CD8-positive, alpha-beta memory T cell (primary cell): Measurements from ENCODE around the gene EIF1. TPM values are rescaled to one million over a fixed set of nuclear protein-coding genes. Genes with fewer than 3 reads are reported as not detected.
A peak's percentile ranks its signal among the peaks of the same experiment; 100 is the strongest.
"Not testable (repeated sequence)": the region's sequence is repeated elsewhere in the genome, so short reads cannot be mapped to it uniquely, and the experiment has no call there.

Experiments used
- CTCF ChIA-PET: fragments of 350-600 bp; sonication (Branson Sonifier 250); formaldehyde crosslinking; loops from one replicate; lab custom pipeline; 2021; ENCODE audit warnings: antibody characterized with exemption; lab: Charles Lee
- POLR2A ChIA-PET: fragments of 350-600 bp; sonication (Branson Sonifier 250); formaldehyde crosslinking; loops from one replicate; lab custom pipeline; 2021; ENCODE audit warnings: antibody characterized with exemption; lab: Charles Lee
- DNase-seq, 5 donors: peaks; one replicate each; pipeline versions ENCODE4 v3.0.0 to v3.0.0-alpha.2; 2020 to 2022; ENCODE audit warnings: mixed read lengths in 1 of 5
- H3K27ac ChIP-seq: one replicate; pipeline ENCODE4 v1.7.0; 2013; ENCODE audit warnings: low read depth, mild to moderate bottlenecking, low read length, moderate library complexity
- H3K27me3 ChIP-seq: 2 replicates; pipeline ENCODE4 v1.7.0; 2013; ENCODE audit warnings: low read length, mild to moderate bottlenecking; ENCODE audit not compliant: insufficient read depth, poor library complexity, severe bottlenecking
- H3K36me3 ChIP-seq: 2 replicates; pipeline ENCODE4 v1.7.0; 2013; ENCODE audit warnings: mild to moderate bottlenecking, low read length, moderate library complexity; ENCODE audit not compliant: insufficient read depth
- H3K4me1 ChIP-seq: 2 replicates; pipeline ENCODE4 v1.7.0; 2013; ENCODE audit warnings: mild to moderate bottlenecking, low read length, moderate library complexity; ENCODE audit not compliant: insufficient read depth
- H3K4me3 ChIP-seq: 2 replicates; pipeline ENCODE4 v1.7.0; 2013; ENCODE audit warnings: mild to moderate bottlenecking, low read length
- H3K9me3 ChIP-seq: 2 replicates; pipeline ENCODE4 v1.7.0; 2013; ENCODE audit warnings: mild to moderate bottlenecking, low read length
- H3K27ac Mint-ChIP-seq, 8 donors: one replicate each; pipeline ENCODE4 v1.8.0; 2020 to 2021; ENCODE audit warnings: mixed read lengths in 8 of 8, mild to moderate bottlenecking in 6 of 8, inconsistent platforms in 3 of 8, moderate library complexity in 3 of 8
- H3K27me3 Mint-ChIP-seq, 2 donors: one replicate each; pipeline ENCODE4 v1.8.0; 2020 to 2021; ENCODE audit warnings: mixed read lengths in 2 of 2, mild to moderate bottlenecking in 1 of 2, moderate library complexity in 1 of 2
- H3K36me3 Mint-ChIP-seq, 3 donors: one replicate each; pipeline ENCODE4 v1.8.0; 2020 to 2021; ENCODE audit warnings: mixed read lengths in 3 of 3, inconsistent platforms in 1 of 3, mild to moderate bottlenecking in 1 of 3
- H3K4me1 Mint-ChIP-seq, 3 donors: one replicate each; pipeline ENCODE4 v1.8.0; 2020 to 2021; ENCODE audit warnings: mixed read lengths in 3 of 3, inconsistent platforms in 1 of 3, mild to moderate bottlenecking in 1 of 3
- H3K4me3 Mint-ChIP-seq, 7 donors: one replicate each; pipeline ENCODE4 v1.8.0; 2020 to 2021; ENCODE audit warnings: mixed read lengths in 7 of 7, mild to moderate bottlenecking in 6 of 7, moderate library complexity in 4 of 7, inconsistent platforms in 2 of 7
- H3K9me3 Mint-ChIP-seq, 5 donors: one replicate each; pipeline ENCODE4 v1.8.0; 2020 to 2022; ENCODE audit warnings: mixed read lengths in 5 of 5, mild to moderate bottlenecking in 3 of 5, moderate library complexity in 2 of 5, inconsistent platforms in 1 of 5
- polyA plus RNA-seq: library from polyadenylated mRNA; unstranded; fragments of 300-500 nt; fragmentation: Illumina TruSeq; gene quantifications from one replicate; pipeline ENCODE4 v1.2.3, GENCODE V29; 2021
- total RNA-seq, 2 experiments: library from RNA; stranded (reverse); gene quantifications; one replicate each; pipeline ENCODE4 v1.2.3, GENCODE V29; 2021

Gene EIF1
- total and polyA plus RNA-seq, 3 experiments from 2014 or later = 1,446 to 1,526 (median 1,504) TPM

GRCh38 chr17:41665566-41666236 is 23.0 kb upstream of the EIF1 start:
- H3K27ac ChIP-seq = peak overlapping the region; percentile 86
- Mint-ChIP-seq H3K36me3 (no peaks in the 10 kb centered on the region), H3K27ac (peak overlapping the region; percentile 91 to 100 (median 99)), H3K27me3 (no peaks in the 10 kb centered on the region), H3K4me3 (peak overlapping the region; percentile 87 to 95 (median 89)), H3K4me1 (peaks cover 19 to 29% (median 26%) of the 10 kb centered on the region in 3 donors), H3K9me3 (no peaks in the 10 kb centered on the region)
- CTCF ChIA-PET = interaction anchor here (0.7 to 13.9 kb wide), 21 partner anchors 9 to 1019 kb away, joined by 3 to 311 read pairs (median 4); partner anchors contain the start of genes EIF1, KRT19 and SMARCE1
- peak; percentile 86 to 91 (median 88) for DNase-seq
- no peaks in the 10 kb centered on the region for H3K36me3 ChIP-seq
- POLR2A ChIA-PET = interaction anchor here (0.7 to 5.0 kb wide), 6 partner anchors 13 to 847 kb away, joined by 3 to 104 read pairs (median 4); partner anchors contain the start of gene EIF1
- H3K9me3 ChIP-seq = no peaks in the 10 kb centered on the region
- no peaks in the 10 kb centered on the region for H3K27me3 ChIP-seq
- peaks cover 14% of the 10 kb centered on the region for H3K4me1 ChIP-seq
- H3K4me3 ChIP-seq = peak overlapping the region; percentile 78

- peaks cover 14% of the 10 kb centered on the region for H3K4me1 ChIP-seq
- Mint-ChIP-seq H3K9me3 (no peaks in the 10 kb centered on the region), H3K4me3 (peak overlapping the region; percentile 87 to 95 (median 89)), H3K4me1 (peaks cover 19 to 29% (median 26%) of the 10 kb centered on the region in 3 donors), H3K36me3 (no peaks in the 10 kb centered on the region), H3K27me3 (no peaks in the 10 kb centered on the region), H3K27ac (peak overlapping the region; percentile 91 to 100 (median 99))
- CTCF ChIA-PET = interaction anchor here (0.7 to 13.9 kb wide), 21 partner anchors 10 to 1019 kb away, joined by 3 to 311 read pairs (median 4); partner anchors contain the start of genes EIF1, KRT19 and SMARCE1
- peak overlapping the region; percentile 78 for H3K4me3 ChIP-seq
- no peaks in the 10 kb centered on the region for H3K9me3 ChIP-seq
- POLR2A ChIA-PET = interaction anchor here (1.2 to 5.0 kb wide), 5 partner anchors 13 to 847 kb away, joined by 3 to 104 read pairs (median 4); partner anchors contain the start of gene EIF1
- no peaks in the 10 kb centered on the region for H3K27me3 ChIP-seq
- DNase-seq = peak in 4 of 5 donors; percentile 68 to 84 (median 82)
- H3K27ac ChIP-seq = peak overlapping the region; percentile 86
- no peaks in the 10 kb centered on the region for H3K36me3 ChIP-seq
Observed at GRCh38 chr17:41666237-41666641, 22.4 kb upstream of the EIF1 start.

DNA sequence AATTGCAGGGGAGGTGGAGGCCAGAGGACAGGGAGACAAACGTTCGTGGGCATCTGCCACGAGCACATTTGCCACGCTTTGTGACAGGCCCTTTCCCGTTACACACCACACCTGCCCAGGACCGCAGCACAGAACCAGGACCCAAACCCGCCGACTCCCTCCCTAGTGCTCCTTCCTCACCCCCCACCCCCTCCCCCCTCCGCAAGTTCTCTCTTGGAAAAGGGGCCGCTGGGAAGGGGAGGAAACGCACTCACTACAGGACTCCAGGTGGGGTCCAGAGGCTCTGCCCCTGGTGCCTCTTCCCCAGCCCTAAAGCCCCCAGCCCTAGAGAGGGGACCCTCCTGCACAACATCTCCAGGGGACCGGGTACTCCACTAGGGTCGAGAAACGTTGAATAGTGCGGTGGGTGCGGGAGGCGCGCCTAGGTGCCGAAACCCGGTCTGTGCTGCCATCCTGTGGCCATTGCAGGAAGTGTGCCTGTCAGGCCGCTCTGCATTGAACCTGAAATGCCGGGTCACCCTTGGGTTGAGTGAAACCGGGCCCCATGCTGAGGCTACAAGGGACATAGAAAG is 21.9 kb upstream of the EIF1 start:
- H3K9me3 ChIP-seq = no peaks in the 10 kb centered on the region
- peak overlapping the region; percentile 86 for H3K27ac ChIP-seq
- ChIA-PET POLR2A (interaction anchor here (0.6 to 5.0 kb wide), 7 partner anchors 12 to 848 kb away, joined by 3 to 104 read pairs (median 5); partner anchors contain the start of gene EIF1), CTCF (interaction anchor here (0.7 to 13.9 kb wide), 17 partner anchors 9 to 1063 kb away, joined by 3 to 311 read pairs (median 4); partner anchors contain the start of genes EIF1 and KRT19)
- H3K4me1 Mint-ChIP-seq = peaks cover 19 to 29% (median 26%) of the 10 kb centered on the region in 3 donors
- H3K4me3 Mint-ChIP-seq = peak overlapping the region; percentile 87 to 95 (median 89)
- H3K36me3 Mint-ChIP-seq = no peaks in the 10 kb centered on the region
- H3K27ac Mint-ChIP-seq = peak overlapping the region; percentile 91 to 100 (median 99)
- peaks cover 14% of the 10 kb centered on the region for H3K4me1 ChIP-seq
- no peaks in the 10 kb centered on the region for H3K27me3 Mint-ChIP-seq
- peak overlapping the region; percentile 78 for H3K4me3 ChIP-seq
- no peaks in the 10 kb centered on the region for H3K36me3 ChIP-seq
- no peaks in the 10 kb centered on the region for H3K27me3 ChIP-seq
- peak; percentile 79 to 88 (median 82) for DNase-seq
- H3K9me3 Mint-ChIP-seq = no peaks in the 10 kb centered on the region

- no peak for DNase-seq
- POLR2A ChIA-PET = interaction anchor here (0.6 to 5.0 kb wide), 4 partner anchors 11 to 38 kb away, joined by 3 to 104 read pairs (median 8); partner anchors contain the start of gene EIF1
- Mint-ChIP-seq H3K9me3 (no peaks in the 10 kb centered on the region), H3K27me3 (no peaks in the 10 kb centered on the region), H3K36me3 (no peaks in the 10 kb centered on the region), H3K4me3 (peak overlapping the region in 6 of 7 donors; percentile 87 to 95 (median 90)), H3K27ac (peak overlapping the region; percentile 89 to 100 (median 99)), H3K4me1 (peaks cover 19 to 29% (median 26%) of the 10 kb centered on the region in 3 donors)
- peaks cover 14% of the 10 kb centered on the region for H3K4me1 ChIP-seq
- H3K4me3 ChIP-seq = no peak overlapping the region
- H3K36me3 ChIP-seq = no peaks in the 10 kb centered on the region
- H3K27me3 ChIP-seq = no peaks in the 10 kb centered on the region
- CTCF ChIA-PET = interaction anchor here (0.7 to 13.9 kb wide), 11 partner anchors 8 to 1064 kb away, joined by 3 to 311 read pairs (median 3); partner anchors contain the start of genes EIF1 and P3H4
- peak overlapping the region; percentile 86 for H3K27ac ChIP-seq
- no peaks in the 10 kb centered on the region for H3K9me3 ChIP-seq
Observed at GRCh38 chr17:41667280-41668041, 21.2 kb upstream of the EIF1 start.

DNA sequence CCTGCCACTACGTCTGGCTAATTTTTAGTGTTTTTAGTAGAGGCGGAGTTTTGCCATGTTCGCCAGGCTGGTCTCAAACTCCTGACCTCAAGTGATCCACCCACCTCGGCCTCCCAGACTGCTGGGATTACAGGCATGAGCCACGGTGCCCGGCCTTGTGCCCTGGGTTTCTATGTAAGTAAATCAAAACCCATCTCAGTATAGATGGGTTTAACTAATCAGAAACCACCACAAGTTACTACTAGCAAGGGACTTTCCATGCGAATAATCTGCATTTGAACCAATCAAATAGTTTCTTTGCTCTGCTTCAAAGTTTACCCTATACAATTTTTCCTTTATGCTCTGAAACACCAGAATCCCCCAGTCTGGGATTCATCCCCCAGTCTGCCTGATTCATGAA is 16.5 kb upstream of the EIF1 start:
- no peaks in the 10 kb centered on the region for H3K9me3 Mint-ChIP-seq
- ChIA-PET CTCF (interaction anchor here (2.0 to 13.9 kb wide), 2 partner anchors 9 to 22 kb away, joined by 13 to 311 read pairs; no protein-coding TSS in a partner anchor), POLR2A (interaction anchor here (0.9 kb wide), 1 partner anchor 17 kb away, joined by 3 read pairs; no protein-coding TSS in a partner anchor)
- Histone ChIP-seq H3K27ac (no peak overlapping the region), H3K9me3 (no peaks in the 10 kb centered on the region), H3K4me1 (peaks cover 3% of the 10 kb centered on the region), H3K36me3 (no peaks in the 10 kb centered on the region), H3K4me3 (no peak overlapping the region), H3K27me3 (no peaks in the 10 kb centered on the region)
- H3K4me3 Mint-ChIP-seq = no peak overlapping the region
- H3K36me3 Mint-ChIP-seq = no peaks in the 10 kb centered on the region
- peaks cover 2 to 14% (median 3%) of the 10 kb centered on the region in 3 donors for H3K4me1 Mint-ChIP-seq
- DNase-seq = no peak
- H3K27ac Mint-ChIP-seq = peak overlapping the region in 1 of 8 donors; percentile 54
- H3K27me3 Mint-ChIP-seq = no peaks in the 10 kb centered on the region

DNA sequence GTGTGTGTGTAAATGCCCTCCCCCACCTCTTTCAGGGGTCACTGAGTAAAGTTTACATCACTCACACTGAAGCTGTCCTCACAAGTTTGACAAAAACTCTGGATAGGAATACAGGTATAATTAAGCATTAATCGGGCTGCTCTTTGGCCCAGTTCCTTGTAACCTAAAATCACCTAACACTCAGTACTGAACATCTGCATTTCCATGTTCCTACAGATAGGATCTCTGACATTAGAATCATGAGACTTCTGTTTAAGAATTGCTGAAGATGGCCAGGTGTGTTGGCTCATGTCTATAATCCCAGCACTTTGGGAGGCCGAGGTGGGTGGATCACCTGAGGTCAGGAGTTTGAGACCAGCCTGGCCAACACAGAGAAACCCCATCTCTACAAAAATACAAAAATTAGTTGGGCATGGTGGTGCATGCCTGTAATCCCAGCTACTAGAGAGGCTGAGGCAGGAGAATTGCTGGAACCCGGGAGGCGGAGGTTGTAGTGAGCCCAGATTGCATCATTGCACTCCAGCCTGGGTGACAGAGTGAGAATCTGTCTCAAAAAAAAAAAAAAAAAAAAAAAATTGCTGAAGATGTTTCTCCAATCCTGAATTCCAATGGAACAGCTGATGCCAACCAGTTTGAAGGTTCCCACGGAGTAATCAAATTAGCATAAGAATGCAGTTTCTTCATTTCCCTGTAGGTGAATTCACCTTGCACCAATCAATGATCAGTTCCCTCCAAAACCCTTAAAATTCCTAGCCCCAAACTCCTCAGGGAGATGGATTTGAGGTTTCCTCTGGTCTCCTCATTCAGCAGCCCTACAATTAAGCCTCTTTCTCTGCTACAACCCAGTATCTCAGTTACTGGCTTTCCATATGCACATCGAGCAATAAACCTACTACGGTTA is 13.3 kb upstream of the EIF1 start:
- POLR2A ChIA-PET = interaction anchor here (1.3 kb wide), 1 partner anchor 14 kb away, joined by 3 read pairs; no protein-coding TSS in a partner anchor
- DNase-seq, H3K36me3 ChIP-seq, H3K27me3 Mint-ChIP-seq, H3K9me3 ChIP-seq, H3K4me3 Mint-ChIP-seq, H3K36me3 Mint-ChIP-seq, H3K9me3 Mint-ChIP-seq, H3K4me3 ChIP-seq, H3K27ac Mint-ChIP-seq, H3K27me3 ChIP-seq, H3K27ac ChIP-seq: not testable (repeated sequence)
- H3K4me1 Mint-ChIP-seq = peaks cover 20 to 35% (median 24%) of the 10 kb centered on the region in 3 donors
- peaks cover 16% of the 10 kb centered on the region for H3K4me1 ChIP-seq
- CTCF ChIA-PET = interaction anchor here (0.7 to 2.1 kb wide), 4 partner anchors 8 to 283 kb away, joined by 3 to 13 read pairs (median 6); no protein-coding TSS in a partner anchor
